Endometrium (tissue), 2 donors: Measurements from ENCODE around the gene NUB1.

ENCODE experiments used
- FAIRE-seq: peaks from 2 replicates; lab custom pipeline; 2012; peaks lifted over from hg19 to GRCh38; lab: Jason Lieb, UNC
- donor health status: control.
- donor health status: control.

Gene NUB1

GRCh38 chr7:151345576-151346469, 4.2 kb downstream of the NUB1 start:
- no peak for FAIRE-seq

- no peak for FAIRE-seq
Observed at GRCh38 chr7:151346470-151346769, 4.8 kb downstream of the NUB1 start.

- FAIRE-seq, result no peak
Observed at GRCh38 chr7:151347200-151347599, 5.6 kb downstream of the NUB1 start.

- no peak for FAIRE-seq
Observed at GRCh38 chr7:151348970-151349369, 7.4 kb downstream of the NUB1 start.

GRCh38 chr7:151349507-151349853, 7.9 kb downstream of the NUB1 start:
- no peak for FAIRE-seq

GRCh38 chr7:151351027-151351426, 9.4 kb downstream of the NUB1 start:
- FAIRE-seq, result no peak

- FAIRE-seq, result no peak
Observed at GRCh38 chr7:151351967-151352366, 10.4 kb downstream of the NUB1 start.

GRCh38 chr7:151352512-151352911, 10.9 kb downstream of the NUB1 start:
- no peak for FAIRE-seq

GRCh38 chr7:151361193-151361959, 19.8 kb downstream of the NUB1 start:
- FAIRE-seq, result no peak

- no peak for FAIRE-seq
Observed at GRCh38 chr7:151363182-151363581, 21.6 kb downstream of the NUB1 start.

GRCh38 chr7:151366166-151366879, 24.7 kb downstream of the NUB1 start:
- FAIRE-seq, result no peak

GRCh38 chr7:151366880-151367222, 25.2 kb downstream of the NUB1 start:
- no peak for FAIRE-seq

- no peak for FAIRE-seq
Observed at GRCh38 chr7:151367284-151367683, 25.7 kb downstream of the NUB1 start.

GRCh38 chr7:151368136-151368571, 26.5 kb downstream of the NUB1 start:
- FAIRE-seq, result peak; percentile 15

- FAIRE-seq, result no peak
Observed at GRCh38 chr7:151371266-151371665, 29.7 kb downstream of the NUB1 start.

GRCh38 chr7:151372612-151373265, 31.1 kb downstream of the NUB1 start:
- FAIRE-seq, result no peak

GRCh38 chr7:151373599-151373998, 32.0 kb downstream of the NUB1 start:
- FAIRE-seq, result no peak

- FAIRE-seq, result no peak
Observed at GRCh38 chr7:151374139-151374538, 32.5 kb downstream of the NUB1 start.

GRCh38 chr7:151374726-151375125, 33.1 kb downstream of the NUB1 start:
- no peak for FAIRE-seq

- no peak for FAIRE-seq
Observed at GRCh38 chr7:151375530-151376217, 34.1 kb downstream of the NUB1 start.

- FAIRE-seq, result no peak
Observed at GRCh38 chr7:151376218-151376902, 34.7 kb downstream of the NUB1 start.
